Peyer's patch (tissue), 4 donors: ENCODE data around the gene DACH1. TPM values are rescaled to one million over a fixed set of nuclear protein-coding genes. Genes with fewer than 3 reads are reported as not detected.

ENCODE experiments used
- DNase-seq, 3 donors: peaks; one replicate each; pipeline ENCODE4 v3.0.0-alpha.2; 2017 to 2019
- H3K27ac ChIP-seq, 4 donors: fragments of 200-600 bp; sonication (generic); one replicate each; pipeline ENCODE4 v1.5.1; 2016 to 2019
- H3K27me3 ChIP-seq, 2 donors: fragments of 200-600 bp; sonication (generic); one replicate each; pipeline ENCODE4 v1.5.1; 2019
- H3K36me3 ChIP-seq, 3 donors: fragments of 200-600 bp; sonication (generic); one replicate each; pipeline ENCODE4 v1.5.1; 2016 to 2019
- H3K4me1 ChIP-seq, 4 donors: fragments of 200-600 bp; sonication (generic); one replicate each; pipeline ENCODE4 v1.5.1; 2016 to 2019
- H3K4me3 ChIP-seq, 4 donors: fragments of 200-600 bp; sonication (generic); 1 replicate in 3 of 4; 2 replicates in 1 of 4; pipeline ENCODE4 v1.5.1; 2016 to 2019; ENCODE audit warnings: mild to moderate bottlenecking in 1 of 4
- H3K9me3 ChIP-seq, 4 donors: fragments of 200-600 bp; sonication (generic); one replicate each; pipeline ENCODE4 v1.5.1; 2016 to 2019; ENCODE audit warnings: mild to moderate bottlenecking in 1 of 4
- CTCF ChIP-seq, 6 experiments: fragments of 450-650 bp in 4 of 6; fragments of 200-600 bp in 2 of 6; sonication (generic) in 1 of 6; IDR thresholded peaks; one replicate each; pipeline ENCODE4 v1.5.1; 2017 to 2019; ENCODE audit warnings: antibody characterized with exemption in 6 of 6, mild to moderate bottlenecking in 3 of 6, moderate library complexity in 1 of 6
- POLR2A ChIP-seq, 2 donors: fragments of 450-650 bp; IDR thresholded peaks; one replicate each; pipeline ENCODE4 v1.5.1; 2017; ENCODE audit warnings: antibody characterized with exemption in 2 of 2, mild to moderate bottlenecking in 2 of 2, moderate library complexity in 2 of 2
- total RNA-seq, 4 donors: library from RNA; depleted of rRNA; stranded (reverse); fragments of >200 nt; gene quantifications; one replicate each; pipeline ENCODE4 v1.1.0, GENCODE V29; 2016

The DACH1 gene
- total RNA-seq, 4 donors from 2014 or later: 15.2 to 63.5 (median 24.4) TPM

- Histone ChIP-seq H3K9me3 (no peaks in the 10 kb centered on the region), H3K27me3 (no peaks in the 10 kb centered on the region), H3K4me3 (no peak overlapping the region), H3K4me1 (no peaks in the 10 kb centered on the region), H3K27ac (no peak overlapping the region), H3K36me3 (peaks cover 0 to 4% (median 0%) of the 10 kb centered on the region in 3 donors)
- DNase-seq: no peak
- TF ChIP-seq POLR2A (IDR thresholded peaks at IDR 0.05) (no peak), CTCF (IDR thresholded peaks at IDR 0.05) (no peak)
These were observed 397.4 kb downstream of the DACH1 start for GRCh38 chr13:71469626-71470025.

- Histone ChIP-seq H3K9me3 (no peaks in the 10 kb centered on the region), H3K27ac (no peak overlapping the region), H3K36me3 (no peaks in the 10 kb centered on the region), H3K27me3 (no peaks in the 10 kb centered on the region), H3K4me1 (no peaks in the 10 kb centered on the region), H3K4me3 (no peak overlapping the region)
- TF ChIP-seq CTCF (IDR thresholded peaks at IDR 0.05): no peak
- TF ChIP-seq POLR2A (IDR thresholded peaks at IDR 0.05): no peak
- DNase-seq: no peak
These were observed 402.3 kb downstream of the DACH1 start for GRCh38 chr13:71464686-71465085.

- no peak overlapping the region for H3K27ac ChIP-seq
- no peak overlapping the region for H3K4me3 ChIP-seq
- TF ChIP-seq POLR2A (IDR thresholded peaks at IDR 0.05) (no peak), CTCF (IDR thresholded peaks at IDR 0.05) (no peak)
- H3K36me3 ChIP-seq: no peaks in the 10 kb centered on the region
- no peak for DNase-seq
- no peaks in the 10 kb centered on the region for H3K9me3 ChIP-seq
- H3K4me1 ChIP-seq: no peaks in the 10 kb centered on the region
- H3K27me3 ChIP-seq: no peaks in the 10 kb centered on the region
These were observed 405.1 kb downstream of the DACH1 start for GRCh38 chr13:71461892-71462291.

GRCh38 chr13:71460211-71460610, 406.8 kb downstream of the DACH1 start:
- Histone ChIP-seq H3K27me3 (no peaks in the 10 kb centered on the region), H3K9me3 (no peaks in the 10 kb centered on the region), H3K4me3 (no peak overlapping the region), H3K4me1 (no peaks in the 10 kb centered on the region), H3K27ac (no peak overlapping the region), H3K36me3 (no peaks in the 10 kb centered on the region)
- TF ChIP-seq POLR2A (IDR thresholded peaks at IDR 0.05): no peak
- no peak for TF ChIP-seq CTCF (IDR thresholded peaks at IDR 0.05)
- DNase-seq: no peak

GRCh38 chr13:71459708-71460107, 407.3 kb downstream of the DACH1 start:
- TF ChIP-seq CTCF (IDR thresholded peaks at IDR 0.05): no peak
- no peak for TF ChIP-seq POLR2A (IDR thresholded peaks at IDR 0.05)
- Histone ChIP-seq H3K36me3 (no peaks in the 10 kb centered on the region), H3K27ac (no peak overlapping the region), H3K27me3 (no peaks in the 10 kb centered on the region), H3K9me3 (no peaks in the 10 kb centered on the region), H3K4me1 (no peaks in the 10 kb centered on the region), H3K4me3 (no peak overlapping the region)
- DNase-seq: no peak

GRCh38 chr13:71457645-71458044, 409.4 kb downstream of the DACH1 start:
- DNase-seq: no peak
- TF ChIP-seq CTCF (IDR thresholded peaks at IDR 0.05) (no peak), POLR2A (IDR thresholded peaks at IDR 0.05) (no peak)
- H3K4me3 ChIP-seq: no peak overlapping the region

More at GRCh38 chr13:71457645-71458044, 409.4 kb downstream of the DACH1 start:
- Histone ChIP-seq H3K36me3 (no peaks in the 10 kb centered on the region), H3K4me1 (no peaks in the 10 kb centered on the region), H3K27ac (no peak overlapping the region), H3K9me3 (no peaks in the 10 kb centered on the region), H3K27me3 (no peaks in the 10 kb centered on the region)
